ENCODE data around the gene GEMIN4. TPM values are rescaled to one million over a fixed set of nuclear protein-coding genes. Genes with fewer than 3 reads are reported as not detected.
A peak's percentile ranks its signal among the peaks of the same experiment; 100 is the strongest.
"Not testable (repeated sequence)": the region's sequence is repeated elsewhere in the genome, so short reads cannot be mapped to it uniquely, and the experiment has no call there.

Gene GEMIN4
- total RNA-seq, 4 donors from 2014 or later: 13.9 to 21.6 (median 17.9) TPM

DNA sequence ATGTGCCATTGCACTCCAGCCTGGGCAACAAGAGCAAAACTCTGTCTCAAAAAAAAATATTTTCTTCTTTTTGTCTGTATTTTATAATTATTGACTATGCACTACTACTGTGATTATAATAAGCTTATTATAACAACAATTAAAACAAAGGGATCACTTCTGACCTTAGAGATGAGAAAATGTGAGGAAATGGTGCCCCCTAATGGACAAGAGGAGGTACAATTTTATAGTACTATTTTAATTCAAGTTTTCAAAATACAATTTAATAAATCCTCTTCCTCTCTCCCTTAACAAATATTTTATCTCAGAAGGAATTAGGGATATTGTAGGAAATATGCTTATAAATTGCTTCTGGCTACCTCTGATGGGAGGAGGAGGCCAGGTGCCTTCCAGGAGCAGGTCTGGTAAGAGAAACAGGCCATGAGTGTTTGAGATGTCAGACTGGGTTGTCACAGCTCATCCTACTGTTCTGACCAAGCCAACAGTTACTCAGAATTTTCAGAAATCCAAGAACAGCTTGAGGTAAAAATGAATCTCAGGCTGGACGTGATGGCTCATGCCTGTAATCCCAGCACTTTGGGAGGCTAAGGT lies 51.5 kb downstream of the GEMIN4 start:
- Histone ChIP-seq H3K9me3 (no peaks in the 10 kb centered on the region), H3K27ac (no peak overlapping the region), H3K27me3 (no peaks in the 10 kb centered on the region), H3K4me1 (peaks cover 0 to 15% (median 0%) of the 10 kb centered on the region in 3 donors), H3K36me3 (peaks cover 0 to 54% of the 10 kb centered on the region in 2 donors), H3K4me3 (no peak overlapping the region)
- ATAC-seq: no peak
- TF ChIP-seq CTCF (IDR thresholded peaks at IDR 0.05): peak; percentile 67 to 74 (median 71)
- no peak for TF ChIP-seq POLR2A (IDR thresholded peaks at IDR 0.05)
- TF ChIP-seq EP300 (IDR thresholded peaks at IDR 0.05): no peak
- WGBS, 2 donors (ENCODE audit: low coverage in 1 of 2): 33 to 40% methylated on average over 1 of the region's 1 CpG

DNA sequence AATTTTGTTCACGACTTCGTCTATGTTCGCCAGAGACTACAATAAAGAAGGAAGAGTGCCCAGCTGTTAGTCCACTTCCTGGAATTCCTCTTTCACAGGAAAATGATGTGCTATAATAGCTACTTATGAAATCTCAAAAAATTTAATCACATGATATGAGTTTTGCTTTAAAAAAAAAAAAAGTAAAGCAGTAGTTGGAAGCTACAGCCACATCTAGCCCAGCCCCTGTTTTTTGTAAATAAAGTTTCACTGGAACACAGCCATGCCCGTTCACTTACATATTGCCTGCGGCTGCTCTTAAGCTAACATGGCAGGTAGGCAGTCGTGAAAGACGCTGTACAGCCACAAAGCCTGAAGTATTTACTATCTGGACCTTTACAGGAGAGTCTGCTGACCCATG lies 52.7 kb downstream of the GEMIN4 start:
- no peaks in the 10 kb centered on the region for H3K9me3 ChIP-seq
- ATAC-seq: no peak
- H3K4me3 ChIP-seq: no peak overlapping the region
- H3K4me1 ChIP-seq: peaks cover 0 to 25% (median 0%) of the 10 kb centered on the region in 3 donors
- TF ChIP-seq EP300 (IDR thresholded peaks at IDR 0.05): no peak
- no peak for TF ChIP-seq CTCF (IDR thresholded peaks at IDR 0.05)
- TF ChIP-seq POLR2AphosphoS5 (IDR thresholded peaks at IDR 0.05): no peak
- TF ChIP-seq POLR2A (IDR thresholded peaks at IDR 0.05): no peak
- no peaks in the 10 kb centered on the region for H3K27me3 ChIP-seq
- no peak overlapping the region for H3K27ac ChIP-seq
- peaks cover 0 to 57% of the 10 kb centered on the region in 2 donors for H3K36me3 ChIP-seq
- 73 to 76% methylated on average over 6 to 7 of the region's 7 CpGs for WGBS, 2 donors (ENCODE audit: low coverage in 1 of 2)

DNA sequence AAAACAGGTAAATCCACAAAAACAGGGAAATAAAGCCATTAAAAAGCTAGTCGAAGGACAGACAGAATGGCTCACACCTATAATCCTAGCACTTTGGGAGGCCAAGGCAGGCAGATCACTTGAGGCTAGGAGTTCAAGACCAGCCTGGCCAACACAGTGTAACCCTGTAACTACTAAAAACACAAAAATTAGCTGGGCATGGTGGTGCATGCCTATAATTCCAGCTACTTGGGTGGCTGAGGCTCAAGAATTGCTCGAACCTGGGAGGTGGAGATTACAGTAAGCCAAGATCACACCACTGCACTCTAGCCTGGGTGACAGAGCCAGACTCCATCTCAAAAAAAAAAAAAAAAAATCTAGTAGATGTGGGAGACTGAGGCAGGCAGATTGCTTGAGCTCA lies 54.0 kb downstream of the GEMIN4 start:
- H3K27ac ChIP-seq: not testable (repeated sequence)
- peaks cover 0 to 70% of the 10 kb centered on the region in 2 donors for H3K36me3 ChIP-seq

GRCh38 chr17:697682-698081 lies 54.4 kb downstream of the GEMIN4 start:
- no peak overlapping the region for H3K4me3 ChIP-seq
- H3K4me1 ChIP-seq: peaks cover 0 to 38% (median 0%) of the 10 kb centered on the region in 3 donors
- peaks cover 0 to 74% of the 10 kb centered on the region in 2 donors for H3K36me3 ChIP-seq
- TF ChIP-seq EP300 (IDR thresholded peaks at IDR 0.05) (no peak), POLR2A (IDR thresholded peaks at IDR 0.05) (no peak), CTCF (IDR thresholded peaks at IDR 0.05) (no peak)
- H3K27ac ChIP-seq: no peak overlapping the region
- H3K9me3 ChIP-seq: no peaks in the 10 kb centered on the region
- no peak for ATAC-seq
- 80 to 91% methylated on average over 4 to 8 of the region's 8 CpGs for WGBS, 2 donors (ENCODE audit: low coverage in 1 of 2)
- H3K27me3 ChIP-seq: no peaks in the 10 kb centered on the region

More for the DNA sequence above, 54.0 kb downstream of the GEMIN4 start:
- H3K4me1 ChIP-seq: peaks cover 0 to 38% (median 0%) of the 10 kb centered on the region in 3 donors
- not testable (repeated sequence) for H3K4me3 ChIP-seq, H3K27me3 ChIP-seq, ATAC-seq, H3K9me3 ChIP-seq
- 93% methylated on average over 2 of the region's 2 CpGs; no CpG with 5 or more reads in 1 of the 2 donors for WGBS, 2 donors (ENCODE audit: low coverage in 1 of 2)

DNA sequence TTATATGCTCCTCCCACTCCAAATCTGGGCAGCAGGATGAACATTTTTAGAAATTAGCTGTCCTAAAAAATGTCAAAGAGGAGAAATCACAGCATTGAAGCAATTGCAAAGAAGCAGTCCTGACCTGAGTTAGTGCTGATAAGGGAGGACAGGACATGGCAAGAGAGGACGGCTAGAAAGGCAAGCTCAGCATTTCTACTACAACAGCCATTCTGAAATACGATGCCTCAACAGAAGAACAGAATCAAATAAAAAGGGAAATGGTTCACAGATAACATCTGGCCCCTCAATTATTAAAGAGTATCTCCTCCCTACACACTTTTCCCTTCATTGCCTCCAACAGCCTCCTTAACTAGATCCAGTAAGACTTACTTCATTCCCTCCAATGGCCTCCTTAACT lies 55.7 kb downstream of the GEMIN4 start:
- Histone ChIP-seq H3K4me1 (peaks cover 0 to 38% (median 0%) of the 10 kb centered on the region in 3 donors), H3K27ac (no peak overlapping the region), H3K27me3 (no peaks in the 10 kb centered on the region), H3K36me3 (peaks cover 0 to 75% of the 10 kb centered on the region in 2 donors), H3K9me3 (no peaks in the 10 kb centered on the region), H3K4me3 (no peak overlapping the region)
- no peak for ATAC-seq
- WGBS, 2 donors (ENCODE audit: low coverage in 1 of 2): 62 to 63% methylated on average over 2 of the region's 2 CpGs
- TF ChIP-seq POLR2A (IDR thresholded peaks at IDR 0.05) (no peak), EP300 (IDR thresholded peaks at IDR 0.05) (no peak), CTCF (IDR thresholded peaks at IDR 0.05) (no peak), POLR2AphosphoS5 (IDR thresholded peaks at IDR 0.05) (no peak)

Other genes with a start within 250 kb of the GEMIN4 start
- 10 to 100 TPM; 13.1 to 39.8 (median 30.4) TPM for gene VPS53, start 37.4 kb downstream of the GEMIN4 start, total RNA-seq
- gene TLCD3A, start 19.7 kb downstream of the GEMIN4 start, total RNA-seq: 10 to 100 TPM in 1 of 4 donors, 1 to 10 TPM in 3; 2.8 to 13.6 (median 7.1) TPM
- 100 to 1,000 TPM in 2 of 4 donors, 10 to 100 TPM in 2; 52.5 to 119 (median 99.3) TPM for gene GLOD4, start 30.0 kb upstream of the GEMIN4 start, total RNA-seq
- 10 to 100 TPM; 20.5 to 33.9 (median 27.8) TPM for gene MRM3, start 30.1 kb upstream of the GEMIN4 start, total RNA-seq
- gene NXN, start 227.5 kb upstream of the GEMIN4 start, total RNA-seq: 100 to 1,000 TPM in 1 of 4 donors, 10 to 100 TPM in 3; 39.6 to 103 (median 59.1) TPM
- gene TIMM22, start 244.9 kb upstream of the GEMIN4 start, total RNA-seq: 10 to 100 TPM; 13.7 to 20.9 (median 16.0) TPM